GM18511 (cell line): ENCODE data around the gene MPEG1.

Experiments
- ATAC-seq: cut with Tn5 transposase; IDR thresholded peaks from one replicate; pipeline ENCODE4 v1.9.1; 2021; ENCODE audit warnings: mild to moderate bottlenecking, moderate library complexity; ENCODE audit not compliant: unreplicated experiment

Gene MPEG1

DNA sequence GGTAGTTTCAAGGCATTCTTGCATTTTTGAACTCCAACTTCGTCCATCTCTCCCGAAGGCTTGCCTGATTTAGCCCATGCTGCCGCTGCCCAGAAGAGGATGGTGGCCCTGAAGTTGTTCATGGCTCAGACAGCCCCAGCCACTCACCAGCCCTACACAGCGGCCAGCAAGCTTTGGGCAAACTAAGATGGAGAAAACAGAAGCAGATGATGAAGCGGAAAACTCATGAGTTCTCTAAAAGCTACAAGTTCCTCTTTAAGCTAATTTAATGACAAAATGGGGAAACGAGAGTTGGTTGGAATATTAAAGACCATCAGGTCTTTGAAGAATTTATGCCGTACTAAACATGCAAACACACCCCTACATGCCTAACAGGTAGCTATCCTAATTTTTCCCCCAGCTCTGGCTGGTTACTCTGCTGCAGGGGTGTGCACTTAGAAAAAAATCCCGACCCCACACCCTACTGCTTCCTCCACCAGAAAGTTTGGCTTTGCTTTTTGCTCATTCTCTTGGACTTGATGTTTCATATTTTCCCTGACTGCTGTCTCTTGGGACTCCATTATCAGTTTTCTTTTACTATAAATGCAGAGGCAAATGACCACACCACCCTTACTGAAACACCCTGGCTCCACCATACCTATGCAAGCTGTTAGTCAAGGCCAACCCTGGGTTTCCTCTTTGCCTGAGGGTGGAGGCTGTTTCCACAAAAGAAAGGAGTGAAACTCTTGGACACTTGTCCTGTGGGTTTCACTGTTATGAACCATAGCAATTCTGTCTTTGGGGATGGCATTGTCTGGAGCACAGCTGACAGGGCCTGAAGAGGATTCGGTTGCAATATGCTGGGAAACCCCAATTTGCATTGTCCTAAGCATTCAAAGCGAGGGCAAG lies at the start of gene MPEG1:
MPEG1 (minus strand) TSS at position 184 of the 888 bp plus-strand sequence; CDS start at position 122, 62 bp downstream.
- ATAC-seq: peak; percentile 16

DNA sequence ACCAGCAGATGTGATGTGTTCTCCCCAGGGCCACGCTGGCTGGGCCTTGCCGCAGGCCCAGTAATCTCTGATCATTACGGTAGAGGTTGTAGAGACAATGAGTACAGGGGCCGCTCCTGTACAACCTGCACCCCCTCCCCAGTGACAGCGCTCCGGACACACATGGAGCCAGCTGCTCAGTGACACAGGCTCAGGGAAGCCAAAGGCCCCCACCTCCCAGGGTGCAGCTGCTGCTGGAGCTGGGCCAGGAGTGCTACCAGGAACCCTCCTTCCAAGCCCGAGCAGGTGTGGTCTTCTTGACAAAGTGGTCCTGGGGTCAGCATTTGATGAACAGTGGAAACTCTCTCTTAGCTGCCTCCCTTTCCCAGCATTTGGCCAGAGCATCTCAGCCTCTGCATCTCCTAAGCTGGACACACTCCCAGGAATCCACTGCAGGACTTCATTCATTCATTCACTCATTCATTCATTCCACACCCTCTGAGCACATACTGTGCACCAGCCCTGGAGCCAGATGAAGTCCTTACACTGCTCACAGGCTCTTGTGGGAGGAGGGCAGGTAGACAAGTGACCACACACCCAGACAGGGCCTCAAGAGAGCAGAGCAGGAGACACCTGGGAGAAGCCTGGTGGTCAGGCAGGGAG lies 49.6 kb upstream of the MPEG1 start:
- no peak for ATAC-seq

DNA sequence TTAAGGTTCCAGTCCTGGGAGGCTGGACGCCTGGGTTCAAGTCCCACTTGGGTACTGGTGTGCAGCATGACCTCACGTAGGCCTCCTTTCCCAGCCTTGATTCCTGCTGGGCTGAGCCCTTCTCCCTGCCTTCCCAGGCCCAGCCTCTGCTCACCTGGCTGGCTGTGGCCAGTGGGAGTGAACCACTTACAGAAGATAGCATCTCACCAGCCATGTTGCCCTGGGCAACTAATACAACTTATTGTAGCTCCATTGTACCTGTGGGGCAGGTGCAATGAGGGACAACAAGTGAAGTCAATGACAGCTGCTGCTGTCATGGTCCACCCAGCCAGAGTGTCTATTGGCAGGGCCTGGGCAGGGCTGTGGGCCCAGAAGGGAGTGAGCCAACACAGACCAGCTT lies 48.4 kb upstream of the MPEG1 start:
- ATAC-seq: no peak

DNA sequence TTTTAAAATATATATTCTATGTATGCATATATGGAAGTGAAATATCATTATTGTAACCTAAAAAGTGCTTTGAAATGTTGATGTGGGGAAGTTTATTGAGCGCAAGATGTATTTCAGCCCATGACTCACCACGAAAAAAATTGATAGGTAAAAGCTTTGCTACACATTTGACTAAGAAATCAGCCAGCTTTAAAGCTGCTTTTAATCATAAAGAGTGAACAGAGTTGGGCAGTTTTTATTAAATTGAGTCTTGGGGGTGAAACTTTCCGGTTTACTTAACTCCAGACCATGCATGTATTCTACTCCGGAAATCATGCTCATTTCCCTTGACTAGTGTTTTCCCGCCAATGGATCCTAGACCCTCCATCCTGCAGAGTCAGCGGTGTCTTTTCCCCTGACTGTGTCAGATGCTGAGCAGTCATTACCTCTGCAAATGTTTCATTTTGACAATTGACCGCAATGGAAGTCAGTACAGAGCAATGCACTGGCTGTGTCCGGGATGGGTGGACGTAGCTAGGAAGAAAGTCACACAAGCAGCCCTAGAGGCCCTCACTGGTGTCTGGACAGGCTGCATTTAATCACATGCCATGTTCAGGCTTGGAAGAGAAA lies 47.2 kb upstream of the MPEG1 start:
- ATAC-seq: peak; percentile 38

- no peak for ATAC-seq
Measured at GRCh38 chr11:59259047-59259446, 46.3 kb upstream of the MPEG1 start.

GRCh38 chr11:59255281-59255680 lies 42.6 kb upstream of the MPEG1 start:
- no peak for ATAC-seq

GRCh38 chr11:59254286-59254685 lies 41.6 kb upstream of the MPEG1 start:
- ATAC-seq: no peak

GRCh38 chr11:59253001-59253400 lies 40.3 kb upstream of the MPEG1 start:
- no peak for ATAC-seq

GRCh38 chr11:59249535-59249934 lies 36.8 kb upstream of the MPEG1 start:
- ATAC-seq: no peak

DNA sequence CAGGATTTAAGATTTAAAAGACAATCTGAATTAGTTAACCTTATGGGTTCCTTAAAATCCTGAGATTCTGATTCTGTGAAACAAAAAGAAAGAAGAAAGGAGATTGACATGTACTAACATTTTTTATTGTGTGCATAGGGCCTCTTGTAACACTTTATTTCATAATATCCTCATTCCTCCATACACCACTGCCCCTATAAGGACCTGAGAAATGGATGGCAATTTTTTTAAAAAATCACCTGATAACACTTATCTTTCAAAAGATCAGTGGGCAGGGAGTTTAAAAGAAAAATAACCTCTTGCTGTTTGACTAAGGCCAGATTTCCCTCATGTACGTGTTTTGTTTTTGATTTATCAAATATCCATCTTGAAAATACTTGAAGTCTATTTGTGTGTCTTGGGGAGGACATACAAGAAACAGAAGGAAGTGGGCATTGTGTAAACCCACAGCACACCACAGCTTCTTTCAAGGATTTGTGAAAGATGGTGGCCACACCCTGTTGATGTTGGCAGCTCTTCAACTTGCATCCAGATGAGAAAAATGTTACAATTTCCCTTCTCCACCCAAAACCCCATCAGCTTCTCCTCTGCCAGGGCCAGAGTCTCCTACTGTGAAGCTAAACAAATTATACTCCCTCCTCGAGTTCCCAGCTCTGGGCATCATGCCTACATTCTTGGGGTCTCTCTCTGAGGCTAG lies 35.0 kb upstream of the MPEG1 start:
- ATAC-seq: no peak

DNA sequence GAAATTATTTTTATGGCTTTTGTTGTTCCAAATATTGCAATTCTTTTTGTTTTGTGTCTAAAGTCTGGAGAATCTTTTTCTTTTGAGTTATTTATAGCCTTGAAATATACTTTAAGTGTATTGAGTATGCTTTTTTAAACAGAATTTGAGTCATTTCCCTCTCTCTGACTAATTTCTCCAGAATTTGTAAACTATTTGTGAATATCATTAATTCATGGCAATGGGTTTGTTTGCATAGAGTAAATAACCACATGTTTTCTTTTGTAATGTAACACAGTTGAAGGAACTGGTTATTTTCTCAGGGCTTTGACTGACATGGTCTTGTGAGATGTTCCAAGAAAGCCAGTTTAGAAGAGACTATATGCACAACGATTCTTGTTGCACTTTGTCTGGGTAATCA lies 30.9 kb upstream of the MPEG1 start:
- no peak for ATAC-seq

DNA sequence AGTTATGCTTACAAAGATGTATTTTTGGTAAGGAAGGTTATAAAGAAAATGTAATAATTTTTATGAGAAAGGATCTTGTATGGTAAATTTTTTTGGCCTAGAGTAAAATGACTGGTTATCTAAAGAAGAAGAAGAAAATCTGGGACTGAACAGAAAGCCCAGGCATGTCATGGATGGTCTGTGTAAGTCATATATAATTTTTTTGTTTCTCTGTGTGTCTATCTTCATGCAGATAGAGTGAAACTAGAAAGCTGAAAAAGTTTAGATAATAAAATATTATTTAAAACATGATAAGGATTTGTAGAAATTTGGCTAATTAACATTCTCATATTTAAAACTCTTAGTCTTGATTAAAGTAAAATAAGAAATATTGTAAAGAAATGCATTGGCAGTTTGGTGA lies 27.6 kb upstream of the MPEG1 start:
- ATAC-seq: no peak

DNA sequence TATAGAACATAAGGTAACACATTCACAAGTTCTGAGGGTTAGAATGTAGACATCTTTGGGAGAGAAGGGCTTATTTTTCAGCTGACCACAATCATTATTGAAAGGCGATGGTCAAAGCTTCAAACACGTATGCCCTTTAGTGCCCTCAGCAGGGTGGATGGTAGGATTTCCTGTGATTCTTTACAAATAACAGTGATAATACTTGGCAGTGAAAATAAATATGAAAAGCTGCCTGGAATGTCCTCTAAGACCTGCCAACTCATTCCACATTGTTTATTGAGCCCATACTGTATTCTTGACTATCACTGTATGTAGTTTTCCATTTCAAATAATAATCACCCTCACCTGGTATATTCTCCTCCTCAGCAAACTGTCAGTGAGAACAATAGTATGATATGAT lies 13.7 kb upstream of the MPEG1 start:
- no peak for ATAC-seq

DNA sequence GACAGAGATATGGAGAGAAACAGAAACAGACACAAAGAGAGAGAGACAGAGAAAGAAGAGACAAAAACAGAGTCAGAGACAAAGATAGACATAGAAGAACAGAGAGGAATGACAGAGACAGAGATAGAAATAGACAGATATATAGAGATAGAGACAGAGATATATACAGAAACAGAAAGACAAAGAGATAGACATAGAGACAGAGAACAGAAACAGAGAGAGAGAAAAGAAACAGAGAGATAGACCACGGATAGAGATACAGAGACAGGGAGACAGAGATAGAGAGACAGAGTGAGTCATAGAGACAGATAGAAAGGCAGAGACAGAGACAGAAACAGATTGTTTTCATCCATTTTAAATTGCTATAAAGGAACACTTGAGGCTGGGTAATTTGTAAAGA lies 12.3 kb upstream of the MPEG1 start:
- peak; percentile 28 for ATAC-seq

- peak; percentile 41 for ATAC-seq
Measured at GRCh38 chr11:59224351-59224928, 11.7 kb upstream of the MPEG1 start.

GRCh38 chr11:59223611-59224010 lies 10.9 kb upstream of the MPEG1 start:
- no peak for ATAC-seq

DNA sequence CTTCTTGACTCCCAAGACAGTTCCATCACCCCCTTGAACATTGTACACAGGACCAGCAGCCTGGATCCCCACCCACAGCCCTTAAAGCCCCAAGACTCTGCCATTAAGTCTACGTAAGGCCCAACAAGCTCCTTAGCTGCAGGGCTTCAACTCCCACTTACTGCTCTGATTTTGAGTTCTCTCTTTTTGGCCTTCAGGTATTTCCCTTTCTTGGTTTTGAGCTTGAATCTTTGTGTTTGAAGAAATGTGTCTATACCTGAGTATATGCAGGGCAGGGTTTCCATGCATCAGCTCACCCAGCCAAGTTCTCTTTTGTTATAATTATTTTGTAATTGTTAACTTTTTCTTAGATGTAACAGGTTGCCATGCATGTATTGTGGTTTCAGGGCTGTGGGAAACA lies 10.4 kb upstream of the MPEG1 start:
- ATAC-seq: no peak

GRCh38 chr11:59222464-59223060 lies 9.8 kb upstream of the MPEG1 start:
- ATAC-seq: no peak

- no peak for ATAC-seq
Measured at GRCh38 chr11:59221441-59221840, 8.7 kb upstream of the MPEG1 start.

DNA sequence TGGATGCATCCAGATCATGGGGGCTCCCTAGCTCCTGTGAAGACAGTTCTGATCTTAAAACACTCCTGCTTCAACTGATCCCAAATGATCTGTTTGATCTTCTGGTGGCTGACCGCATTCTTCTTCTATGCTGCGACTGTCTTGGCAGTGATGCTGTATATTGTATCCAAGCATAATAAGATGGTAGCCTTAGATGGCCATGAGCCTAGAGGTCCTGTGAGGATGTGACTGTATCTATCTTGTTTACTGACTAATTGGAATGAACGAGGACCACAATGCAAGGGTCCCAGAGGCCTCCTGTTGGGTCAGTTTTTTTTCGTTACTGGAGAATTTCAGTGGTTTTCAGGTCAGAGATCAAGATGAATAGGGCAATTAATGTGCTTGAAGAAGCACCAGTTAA lies 7.1 kb upstream of the MPEG1 start:
- ATAC-seq: no peak

GRCh38 chr11:59218893-59219292 lies 6.2 kb upstream of the MPEG1 start:
- ATAC-seq: no peak
